ENCODE measurements around the gene SH2D2A.

DNA sequence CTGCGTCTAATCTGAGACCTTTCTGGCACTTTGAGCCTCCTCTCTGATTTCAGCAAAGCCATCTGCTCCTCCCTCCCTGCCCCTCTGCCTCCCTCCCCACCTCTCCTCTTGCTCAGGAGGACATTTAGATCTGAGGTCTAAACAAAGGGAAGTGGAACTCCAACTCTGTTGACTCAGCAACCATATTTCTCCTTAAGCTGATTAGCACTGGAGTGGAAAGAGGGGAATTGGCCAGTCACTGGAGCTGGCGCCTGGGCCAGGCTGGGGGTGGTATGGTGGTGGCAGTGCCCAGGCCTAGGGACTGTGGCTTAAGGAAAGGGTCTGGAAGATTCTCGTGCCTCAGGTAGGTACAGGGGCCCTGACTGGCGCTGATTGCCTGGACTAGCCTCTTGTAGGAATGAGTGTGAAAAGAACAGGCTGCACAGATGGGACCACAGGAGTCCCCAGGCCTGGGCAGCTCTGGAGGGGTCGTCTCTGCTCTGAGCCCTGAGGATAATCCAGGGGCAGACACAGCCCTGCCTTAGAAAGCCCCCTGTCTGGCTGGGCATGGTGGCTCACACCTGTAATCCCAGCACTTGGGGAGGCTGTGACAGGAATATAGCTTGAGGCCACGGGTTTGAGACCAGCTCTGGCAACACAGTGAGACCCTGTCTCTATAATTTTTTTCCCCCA lies 11.9 kb downstream of the SH2D2A start:
- TF ChIP-seq, protein P1, sequence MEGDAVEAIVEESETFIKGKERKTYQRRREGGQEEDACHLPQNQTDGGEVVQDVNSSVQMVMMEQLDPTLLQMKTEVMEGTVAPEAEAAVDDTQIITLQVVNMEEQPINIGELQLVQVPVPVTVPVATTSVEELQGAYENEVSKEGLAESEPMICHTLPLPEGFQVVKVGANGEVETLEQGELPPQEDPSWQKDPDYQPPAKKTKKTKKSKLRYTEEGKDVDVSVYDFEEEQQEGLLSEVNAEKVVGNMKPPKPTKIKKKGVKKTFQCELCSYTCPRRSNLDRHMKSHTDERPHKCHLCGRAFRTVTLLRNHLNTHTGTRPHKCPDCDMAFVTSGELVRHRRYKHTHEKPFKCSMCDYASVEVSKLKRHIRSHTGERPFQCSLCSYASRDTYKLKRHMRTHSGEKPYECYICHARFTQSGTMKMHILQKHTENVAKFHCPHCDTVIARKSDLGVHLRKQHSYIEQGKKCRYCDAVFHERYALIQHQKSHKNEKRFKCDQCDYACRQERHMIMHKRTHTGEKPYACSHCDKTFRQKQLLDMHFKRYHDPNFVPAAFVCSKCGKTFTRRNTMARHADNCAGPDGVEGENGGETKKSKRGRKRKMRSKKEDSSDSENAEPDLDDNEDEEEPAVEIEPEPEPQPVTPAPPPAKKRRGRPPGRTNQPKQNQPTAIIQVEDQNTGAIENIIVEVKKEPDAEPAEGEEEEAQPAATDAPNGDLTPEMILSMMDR (IDR thresholded peaks at IDR 0.05; ENCODE audit: poor library complexity) = no peak
- no peak for TF ChIP-seq EZH2phosphoT487 (IDR thresholded peaks at IDR 0.05; ENCODE audit: low read depth, severe bottlenecking, unreplicated experiment)
